Measurements from ENCODE around the gene SRGAP2B. TPM values are rescaled to one million over a fixed set of nuclear protein-coding genes. Genes with fewer than 3 reads are reported as not detected.
"Not testable (repeated sequence)": the region's sequence is repeated elsewhere in the genome, so short reads cannot be mapped to it uniquely, and the experiment has no call there.

SRGAP2B gene
- total and polyA plus RNA-seq, 2 donors, result 7.0 to 10.3 TPM

DNA sequence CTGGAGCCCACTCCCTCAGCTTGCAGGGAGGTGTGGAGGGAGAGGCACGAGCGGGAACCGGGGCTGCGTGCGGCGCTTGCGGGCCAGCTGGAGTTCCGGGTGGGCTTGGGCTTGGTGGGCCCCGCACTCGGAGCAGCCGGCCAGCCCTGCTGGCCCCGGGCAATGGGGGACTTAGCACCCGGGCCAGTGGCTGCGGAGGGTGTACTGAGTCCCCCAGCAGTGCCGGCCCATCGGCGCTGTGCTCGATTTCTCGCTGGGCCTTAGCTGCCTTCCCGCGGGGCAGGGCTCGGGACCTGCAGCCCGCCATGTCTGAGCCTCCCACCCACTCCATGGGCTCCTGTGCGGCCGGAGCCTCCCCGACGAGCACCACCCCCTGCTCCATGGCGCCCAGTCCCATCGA is 104.5 kb downstream of the SRGAP2B start:
- 98% methylated on average over 12 of the region's 29 CpGs for WGBS

DNA sequence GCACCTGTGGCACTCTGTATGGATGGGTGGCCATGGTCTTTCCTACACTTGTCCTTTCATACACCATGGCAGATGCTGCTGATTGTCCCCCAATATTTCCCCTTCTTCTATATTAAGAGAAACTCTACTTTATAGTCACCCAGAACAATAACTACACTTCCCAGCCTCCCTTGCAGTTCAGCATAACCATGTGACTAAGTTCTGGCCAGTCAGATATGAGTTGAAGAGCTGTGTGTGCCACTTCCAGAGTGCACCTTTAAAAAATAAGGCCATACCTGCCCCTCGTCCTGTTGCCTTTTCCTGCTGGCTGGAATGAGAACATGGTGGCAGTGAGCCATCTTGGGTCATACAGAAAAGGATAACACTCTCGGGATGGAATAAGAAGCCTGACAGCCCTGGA is 108.0 kb downstream of the SRGAP2B start:
- H3K27ac ChIP-seq (ENCODE audit: low read depth in 1 of 2, low read length in 1 of 2); H3K27me3 ChIP-seq (ENCODE audit: control insufficient read depth in 2 of 2, insufficient read depth in 1 of 2, low read length in 1 of 2); H3K9me3 ChIP-seq (ENCODE audit: control insufficient read depth in 2 of 2, insufficient read depth in 1 of 2, low read length in 1 of 2); H3K4me1 ChIP-seq (ENCODE audit: control insufficient read depth in 2 of 2, insufficient read depth in 2 of 2, low read length in 2 of 2); DNase-seq (ENCODE audit: low read depth in 6 of 9, low spot score in 9 of 9); H3K4me3 ChIP-seq (ENCODE audit: low read length in 2 of 2); H3K36me3 ChIP-seq (ENCODE audit: control insufficient read depth in 2 of 2, insufficient read depth in 2 of 2, low read length in 1 of 2): not testable (repeated sequence)
- WGBS, result no CpG with 5 or more reads among the region's 2 CpGs

More for the DNA sequence above, 104.5 kb downstream of the SRGAP2B start:
- H3K4me1 ChIP-seq (ENCODE audit: control insufficient read depth in 2 of 2, insufficient read depth in 2 of 2, low read length in 2 of 2); H3K27ac ChIP-seq (ENCODE audit: low read depth in 1 of 2, low read length in 1 of 2); H3K4me3 ChIP-seq (ENCODE audit: low read length in 2 of 2); DNase-seq (ENCODE audit: low read depth in 6 of 9, low spot score in 9 of 9); H3K9me3 ChIP-seq (ENCODE audit: control insufficient read depth in 2 of 2, insufficient read depth in 1 of 2, low read length in 1 of 2); H3K36me3 ChIP-seq (ENCODE audit: control insufficient read depth in 2 of 2, insufficient read depth in 2 of 2, low read length in 1 of 2); H3K27me3 ChIP-seq (ENCODE audit: control insufficient read depth in 2 of 2, insufficient read depth in 1 of 2, low read length in 1 of 2): not testable (repeated sequence)

DNA sequence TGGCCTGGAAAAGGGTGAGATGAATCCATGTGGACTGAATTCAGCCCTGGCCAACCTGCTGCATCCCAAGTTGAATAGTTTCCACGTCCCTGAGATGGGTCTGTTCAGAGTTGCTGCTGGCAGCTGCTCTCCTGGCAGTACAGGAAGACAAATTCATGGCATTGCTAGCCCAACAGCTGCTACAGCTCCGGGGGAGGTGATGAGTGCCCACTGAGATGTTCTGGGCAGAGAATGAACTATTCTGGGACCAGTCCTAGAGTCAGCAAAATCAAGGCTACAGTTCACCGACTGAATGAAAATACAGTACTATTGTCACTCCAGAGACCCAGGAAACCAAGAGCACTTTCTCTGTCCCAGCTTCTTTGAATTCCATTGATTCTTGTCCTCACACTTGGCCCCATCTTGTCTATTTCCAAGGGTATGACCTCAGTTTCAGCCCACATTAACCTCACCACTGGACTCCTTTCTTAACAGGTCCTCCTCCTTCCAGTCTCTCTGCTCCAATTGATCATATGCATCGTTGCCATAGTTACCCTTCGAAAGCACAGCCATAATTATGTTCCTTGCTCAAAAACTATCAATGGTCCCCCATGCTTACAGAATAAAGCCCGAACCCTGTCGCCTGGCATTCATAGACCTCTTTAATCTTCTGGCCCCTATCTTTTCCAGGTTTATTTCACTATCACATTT is 108.8 kb downstream of the SRGAP2B start:
- not testable (repeated sequence) for H3K4me1 ChIP-seq (ENCODE audit: control insufficient read depth in 2 of 2, insufficient read depth in 2 of 2, low read length in 2 of 2); H3K36me3 ChIP-seq (ENCODE audit: control insufficient read depth in 2 of 2, insufficient read depth in 2 of 2, low read length in 1 of 2); H3K4me3 ChIP-seq (ENCODE audit: low read length in 2 of 2); DNase-seq (ENCODE audit: low read depth in 6 of 9, low spot score in 9 of 9); H3K9me3 ChIP-seq (ENCODE audit: control insufficient read depth in 2 of 2, insufficient read depth in 1 of 2, low read length in 1 of 2); H3K27me3 ChIP-seq (ENCODE audit: control insufficient read depth in 2 of 2, insufficient read depth in 1 of 2, low read length in 1 of 2); H3K27ac ChIP-seq (ENCODE audit: low read depth in 1 of 2, low read length in 1 of 2)
- 86% methylated on average over 3 of the region's 7 CpGs for WGBS

DNA sequence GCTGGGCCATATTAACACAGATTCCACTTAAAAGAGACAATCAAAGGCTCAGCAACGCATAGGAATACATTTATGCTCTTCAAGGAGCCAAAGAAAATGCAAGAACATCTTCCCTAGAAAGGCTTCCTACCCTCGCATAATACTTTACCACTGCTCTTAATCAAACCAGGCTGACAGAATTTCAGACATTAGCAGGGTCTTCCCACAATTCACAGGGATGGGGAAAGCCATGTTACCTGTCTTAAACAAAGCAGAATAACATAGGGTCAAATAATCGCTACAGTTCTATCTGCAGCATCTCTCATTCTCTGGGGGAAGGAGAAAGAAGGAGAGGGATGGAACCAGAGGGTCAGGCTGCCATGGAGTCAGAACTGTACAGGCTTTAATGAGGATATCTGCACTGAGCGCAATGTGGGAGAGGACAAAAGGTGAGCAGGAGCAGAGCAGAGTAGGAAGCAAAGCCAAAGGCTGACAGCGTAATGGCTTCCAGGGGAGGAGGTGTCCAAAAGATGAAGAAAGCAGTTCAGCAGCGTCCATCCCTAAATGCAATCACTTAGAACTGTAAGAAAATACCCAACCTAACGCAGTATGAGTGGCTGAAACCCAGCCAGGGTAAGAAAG is 109.5 kb downstream of the SRGAP2B start:
- not testable (repeated sequence) for H3K36me3 ChIP-seq (ENCODE audit: control insufficient read depth in 2 of 2, insufficient read depth in 2 of 2, low read length in 1 of 2); H3K4me3 ChIP-seq (ENCODE audit: low read length in 2 of 2); H3K27me3 ChIP-seq (ENCODE audit: control insufficient read depth in 2 of 2, insufficient read depth in 1 of 2, low read length in 1 of 2); H3K4me1 ChIP-seq (ENCODE audit: control insufficient read depth in 2 of 2, insufficient read depth in 2 of 2, low read length in 2 of 2); H3K27ac ChIP-seq (ENCODE audit: low read depth in 1 of 2, low read length in 1 of 2); DNase-seq (ENCODE audit: low read depth in 6 of 9, low spot score in 9 of 9); H3K9me3 ChIP-seq (ENCODE audit: control insufficient read depth in 2 of 2, insufficient read depth in 1 of 2, low read length in 1 of 2)
- WGBS, result 95% methylated on average over 4 of the region's 7 CpGs

DNA sequence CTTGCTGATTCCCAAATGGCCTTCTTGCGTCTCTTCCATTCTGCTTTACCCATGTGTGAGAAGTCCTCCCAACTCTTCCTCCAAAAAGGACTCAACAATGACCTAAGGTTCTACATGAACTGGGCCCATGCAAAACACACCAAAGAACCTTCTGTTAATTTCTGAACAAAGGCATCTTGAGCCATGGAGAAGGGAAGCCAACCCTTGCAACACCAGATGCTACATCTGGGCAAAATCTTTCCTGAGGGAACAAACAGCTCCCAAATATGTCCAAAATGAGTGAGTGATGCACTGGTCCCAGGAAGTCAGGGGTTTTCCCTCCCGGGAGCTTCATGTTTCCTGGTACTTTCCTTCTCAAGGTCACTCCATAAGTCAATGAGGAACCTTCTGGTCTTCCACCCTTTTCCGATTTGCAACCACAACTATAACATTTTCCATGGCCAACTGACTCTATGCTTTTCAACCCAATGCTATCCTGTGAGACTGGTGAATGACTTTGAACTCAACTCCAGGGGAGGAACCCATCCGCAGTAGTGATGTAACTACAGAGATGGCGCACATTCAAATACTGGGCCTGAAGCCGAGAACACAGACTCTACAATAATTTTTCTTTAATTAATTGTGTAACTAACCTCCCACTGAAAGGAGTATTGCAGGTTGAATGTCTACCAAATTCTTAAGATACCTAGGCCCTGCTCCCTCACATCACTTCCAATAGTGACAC is 112.2 kb downstream of the SRGAP2B start:
- H3K27ac ChIP-seq (ENCODE audit: low read depth in 1 of 2, low read length in 1 of 2); DNase-seq (ENCODE audit: low read depth in 6 of 9, low spot score in 9 of 9); H3K27me3 ChIP-seq (ENCODE audit: control insufficient read depth in 2 of 2, insufficient read depth in 1 of 2, low read length in 1 of 2); H3K4me1 ChIP-seq (ENCODE audit: control insufficient read depth in 2 of 2, insufficient read depth in 2 of 2, low read length in 2 of 2); H3K36me3 ChIP-seq (ENCODE audit: control insufficient read depth in 2 of 2, insufficient read depth in 2 of 2, low read length in 1 of 2); H3K9me3 ChIP-seq (ENCODE audit: control insufficient read depth in 2 of 2, insufficient read depth in 1 of 2, low read length in 1 of 2); H3K4me3 ChIP-seq (ENCODE audit: low read length in 2 of 2): not testable (repeated sequence)
- 100% methylated on average over 1 of the region's 6 CpGs for WGBS

DNA sequence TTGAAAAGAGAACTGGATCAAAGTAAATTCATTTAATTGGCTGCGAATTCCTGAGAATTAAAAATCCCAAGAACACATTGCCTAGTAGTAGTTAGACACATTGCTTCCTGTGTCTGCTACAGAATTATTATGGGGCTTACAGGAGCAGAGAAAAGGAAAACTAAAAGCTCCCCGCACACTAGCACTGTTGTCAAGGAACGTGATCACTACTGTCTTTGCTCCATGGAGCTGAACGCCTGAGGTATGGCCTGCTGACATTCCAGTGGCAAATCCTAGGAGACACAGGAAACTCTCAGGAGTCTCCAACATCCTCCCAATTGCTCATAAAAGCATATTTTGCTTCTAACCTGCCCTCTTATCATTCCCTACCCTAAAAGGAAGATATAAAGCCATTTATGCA is 114.0 kb downstream of the SRGAP2B start:
- not testable (repeated sequence) for H3K36me3 ChIP-seq (ENCODE audit: control insufficient read depth in 2 of 2, insufficient read depth in 2 of 2, low read length in 1 of 2); H3K4me1 ChIP-seq (ENCODE audit: control insufficient read depth in 2 of 2, insufficient read depth in 2 of 2, low read length in 2 of 2); DNase-seq (ENCODE audit: low read depth in 6 of 9, low spot score in 9 of 9); H3K4me3 ChIP-seq (ENCODE audit: low read length in 2 of 2); H3K9me3 ChIP-seq (ENCODE audit: control insufficient read depth in 2 of 2, insufficient read depth in 1 of 2, low read length in 1 of 2); H3K27ac ChIP-seq (ENCODE audit: low read depth in 1 of 2, low read length in 1 of 2); H3K27me3 ChIP-seq (ENCODE audit: control insufficient read depth in 2 of 2, insufficient read depth in 1 of 2, low read length in 1 of 2)
- WGBS, result 100% methylated on average over 1 of the region's 4 CpGs

DNA sequence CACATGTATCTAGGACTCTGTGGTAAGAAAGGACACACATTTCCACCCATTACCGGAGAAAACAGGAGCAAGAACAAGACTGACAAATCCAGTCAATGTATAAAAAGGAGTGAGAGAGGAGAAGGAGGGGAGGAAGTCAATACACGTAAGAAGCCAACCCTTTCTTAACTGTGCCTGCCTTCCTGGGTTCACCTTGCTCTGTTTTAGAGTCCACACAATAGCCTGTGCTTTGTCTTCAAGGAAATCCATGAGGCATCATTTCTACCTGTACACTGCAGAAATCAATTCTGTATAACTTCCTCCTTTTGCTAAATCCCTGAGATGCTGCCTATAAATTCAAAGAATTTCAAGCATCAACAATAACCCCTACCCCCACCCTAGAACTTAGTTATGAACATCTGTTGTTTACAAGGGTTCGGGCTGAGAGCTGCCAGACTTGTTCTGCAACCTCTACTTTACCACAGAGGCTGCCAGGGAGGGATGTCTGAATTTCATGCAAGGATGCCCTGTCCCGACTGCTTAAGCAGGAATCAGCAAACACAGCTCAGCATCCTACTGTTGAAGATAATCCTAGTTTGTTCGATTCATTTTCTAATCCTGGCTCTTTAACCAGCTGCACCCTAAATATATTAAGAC is 115.0 kb downstream of the SRGAP2B start:
- WGBS, result 88% methylated on average over 2 of the region's 5 CpGs
- H3K4me3 ChIP-seq (ENCODE audit: low read length in 2 of 2); H3K36me3 ChIP-seq (ENCODE audit: control insufficient read depth in 2 of 2, insufficient read depth in 2 of 2, low read length in 1 of 2); H3K27ac ChIP-seq (ENCODE audit: low read depth in 1 of 2, low read length in 1 of 2); H3K9me3 ChIP-seq (ENCODE audit: control insufficient read depth in 2 of 2, insufficient read depth in 1 of 2, low read length in 1 of 2); DNase-seq (ENCODE audit: low read depth in 6 of 9, low spot score in 9 of 9); H3K4me1 ChIP-seq (ENCODE audit: control insufficient read depth in 2 of 2, insufficient read depth in 2 of 2, low read length in 2 of 2); H3K27me3 ChIP-seq (ENCODE audit: control insufficient read depth in 2 of 2, insufficient read depth in 1 of 2, low read length in 1 of 2): not testable (repeated sequence)

DNA sequence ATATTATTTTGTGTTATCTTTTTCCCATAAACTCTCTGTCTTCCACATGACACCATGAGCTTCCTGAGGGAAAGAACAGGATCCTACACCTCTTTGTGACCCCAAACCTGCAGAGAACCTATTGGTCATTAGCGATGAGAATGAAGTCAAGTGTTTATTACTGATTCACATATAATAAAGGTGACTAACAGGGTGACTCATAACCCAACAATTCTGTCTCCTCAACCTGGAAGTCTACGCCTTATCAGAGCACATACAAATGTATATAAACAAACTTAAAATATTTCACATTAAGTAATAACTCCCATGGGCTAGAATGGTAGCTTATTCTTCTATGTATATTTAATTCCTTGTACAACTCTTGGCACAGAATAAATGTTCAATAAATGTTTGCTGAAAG is 117.3 kb downstream of the SRGAP2B start:
- not testable (repeated sequence) for H3K36me3 ChIP-seq (ENCODE audit: control insufficient read depth in 2 of 2, insufficient read depth in 2 of 2, low read length in 1 of 2); H3K27ac ChIP-seq (ENCODE audit: low read depth in 1 of 2, low read length in 1 of 2); H3K4me1 ChIP-seq (ENCODE audit: control insufficient read depth in 2 of 2, insufficient read depth in 2 of 2, low read length in 2 of 2); H3K27me3 ChIP-seq (ENCODE audit: control insufficient read depth in 2 of 2, insufficient read depth in 1 of 2, low read length in 1 of 2); DNase-seq (ENCODE audit: low read depth in 6 of 9, low spot score in 9 of 9); H3K4me3 ChIP-seq (ENCODE audit: low read length in 2 of 2); H3K9me3 ChIP-seq (ENCODE audit: control insufficient read depth in 2 of 2, insufficient read depth in 1 of 2, low read length in 1 of 2)
- no CpG with 5 or more reads among the region's 2 CpGs for WGBS

DNA sequence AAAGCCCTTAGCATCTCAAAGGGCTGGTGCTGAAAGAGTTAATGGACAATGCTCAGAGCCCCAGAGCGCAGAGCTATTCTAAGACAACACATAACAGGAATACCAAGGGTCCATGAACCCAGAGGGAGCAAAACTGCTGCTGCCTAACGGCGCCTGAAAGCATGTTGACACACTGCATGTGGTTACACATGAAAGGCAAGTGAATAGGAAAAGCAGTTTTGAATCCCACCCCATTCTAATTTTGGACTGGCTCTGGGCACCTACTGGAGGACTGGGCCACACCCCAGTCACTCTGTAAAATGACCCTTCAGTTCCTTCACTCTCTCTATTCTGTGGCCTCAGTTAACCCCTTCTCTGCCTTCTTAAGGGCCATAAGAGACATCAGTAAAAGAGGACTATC is 123.2 kb downstream of the SRGAP2B start:
- no CpG with 5 or more reads among the region's 3 CpGs for WGBS

More for the DNA sequence above, 123.2 kb downstream of the SRGAP2B start:
- H3K9me3 ChIP-seq (ENCODE audit: control insufficient read depth in 2 of 2, insufficient read depth in 1 of 2, low read length in 1 of 2); H3K4me3 ChIP-seq (ENCODE audit: low read length in 2 of 2); H3K27me3 ChIP-seq (ENCODE audit: control insufficient read depth in 2 of 2, insufficient read depth in 1 of 2, low read length in 1 of 2); H3K36me3 ChIP-seq (ENCODE audit: control insufficient read depth in 2 of 2, insufficient read depth in 2 of 2, low read length in 1 of 2); H3K4me1 ChIP-seq (ENCODE audit: control insufficient read depth in 2 of 2, insufficient read depth in 2 of 2, low read length in 2 of 2); DNase-seq (ENCODE audit: low read depth in 6 of 9, low spot score in 9 of 9); H3K27ac ChIP-seq (ENCODE audit: low read depth in 1 of 2, low read length in 1 of 2): not testable (repeated sequence)
